ENCODE data around the gene VDAC2. TPM values are rescaled to one million over a fixed set of nuclear protein-coding genes. Genes with fewer than 3 reads are reported as not detected.
A peak's percentile ranks its signal among the peaks of the same experiment; 100 is the strongest.

The VDAC2 gene, protein sequence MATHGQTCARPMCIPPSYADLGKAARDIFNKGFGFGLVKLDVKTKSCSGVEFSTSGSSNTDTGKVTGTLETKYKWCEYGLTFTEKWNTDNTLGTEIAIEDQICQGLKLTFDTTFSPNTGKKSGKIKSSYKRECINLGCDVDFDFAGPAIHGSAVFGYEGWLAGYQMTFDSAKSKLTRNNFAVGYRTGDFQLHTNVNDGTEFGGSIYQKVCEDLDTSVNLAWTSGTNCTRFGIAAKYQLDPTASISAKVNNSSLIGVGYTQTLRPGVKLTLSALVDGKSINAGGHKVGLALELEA
- total RNA-seq, result 14.4 TPM

DNA sequence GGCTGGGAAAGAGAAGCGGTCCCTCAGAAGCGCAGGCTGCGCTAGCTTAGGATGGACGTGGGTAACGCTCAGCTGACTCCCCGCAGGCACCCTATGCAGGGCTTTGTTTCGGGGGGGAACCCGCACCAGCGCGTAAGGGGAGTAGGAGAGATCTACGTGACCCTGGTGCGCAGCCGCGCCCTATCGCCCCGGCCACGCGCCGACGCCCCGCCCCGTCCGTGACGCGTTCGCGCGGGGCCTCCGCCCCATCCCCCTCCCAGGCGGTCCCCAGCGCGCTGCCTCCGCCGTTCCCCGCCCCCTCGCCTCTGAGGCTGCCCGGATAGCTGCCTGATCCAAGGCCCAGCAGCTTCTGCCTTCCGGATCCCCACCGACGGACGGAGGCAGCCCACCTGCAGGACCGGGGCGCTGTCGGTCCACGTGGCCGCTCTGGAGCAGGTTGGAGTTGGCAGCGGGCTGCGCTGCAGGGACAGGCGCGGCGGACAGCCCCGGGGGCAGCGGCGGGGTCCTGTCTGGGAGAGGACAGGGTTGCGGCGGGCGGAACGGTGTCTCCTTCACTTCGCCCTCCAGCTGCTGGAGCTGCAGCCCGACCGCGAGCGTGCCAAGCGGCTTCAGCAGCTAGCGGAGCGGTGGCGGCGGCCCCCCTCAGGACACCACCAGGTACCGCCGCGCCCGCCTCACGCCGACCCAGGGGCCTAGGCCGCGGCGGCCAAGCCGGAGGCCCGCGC, at the start of gene VDAC2:
Gene VDAC2 (plus strand): TSS at position 515 of the 725 bp plus-strand sequence. CDS start 363 bp downstream, outside the sequence.
- peak; percentile 57 to 94 for DNase-seq (ENCODE audit: low spot score in 2 of 2)
- Histone ChIP-seq H3K4me3 (peak within 1 kb of the TSS; percentile 84 to 94), H3K9me3 (no peaks in the 10 kb centered on the region), H3K27ac (peak within 1 kb of the TSS; percentile 98 to 100), H3K36me3 (peaks cover 30% of the 10 kb centered on the region in 2 donors), H3K27me3 (no peaks in the 10 kb centered on the region), H3K4me1 (peaks cover 10 to 23% of the 10 kb centered on the region in 2 donors)
- intact Hi-C loops (cut with DNase I), result loop anchor here (1.0 to 2.0 kb wide), 3 partner anchors 20 to 100 kb away; partner anchors contain the start of gene SAMD8
- TF ChIP-seq, protein P1, sequence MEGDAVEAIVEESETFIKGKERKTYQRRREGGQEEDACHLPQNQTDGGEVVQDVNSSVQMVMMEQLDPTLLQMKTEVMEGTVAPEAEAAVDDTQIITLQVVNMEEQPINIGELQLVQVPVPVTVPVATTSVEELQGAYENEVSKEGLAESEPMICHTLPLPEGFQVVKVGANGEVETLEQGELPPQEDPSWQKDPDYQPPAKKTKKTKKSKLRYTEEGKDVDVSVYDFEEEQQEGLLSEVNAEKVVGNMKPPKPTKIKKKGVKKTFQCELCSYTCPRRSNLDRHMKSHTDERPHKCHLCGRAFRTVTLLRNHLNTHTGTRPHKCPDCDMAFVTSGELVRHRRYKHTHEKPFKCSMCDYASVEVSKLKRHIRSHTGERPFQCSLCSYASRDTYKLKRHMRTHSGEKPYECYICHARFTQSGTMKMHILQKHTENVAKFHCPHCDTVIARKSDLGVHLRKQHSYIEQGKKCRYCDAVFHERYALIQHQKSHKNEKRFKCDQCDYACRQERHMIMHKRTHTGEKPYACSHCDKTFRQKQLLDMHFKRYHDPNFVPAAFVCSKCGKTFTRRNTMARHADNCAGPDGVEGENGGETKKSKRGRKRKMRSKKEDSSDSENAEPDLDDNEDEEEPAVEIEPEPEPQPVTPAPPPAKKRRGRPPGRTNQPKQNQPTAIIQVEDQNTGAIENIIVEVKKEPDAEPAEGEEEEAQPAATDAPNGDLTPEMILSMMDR (IDR thresholded peaks at IDR 0.05), result no peak

DNA sequence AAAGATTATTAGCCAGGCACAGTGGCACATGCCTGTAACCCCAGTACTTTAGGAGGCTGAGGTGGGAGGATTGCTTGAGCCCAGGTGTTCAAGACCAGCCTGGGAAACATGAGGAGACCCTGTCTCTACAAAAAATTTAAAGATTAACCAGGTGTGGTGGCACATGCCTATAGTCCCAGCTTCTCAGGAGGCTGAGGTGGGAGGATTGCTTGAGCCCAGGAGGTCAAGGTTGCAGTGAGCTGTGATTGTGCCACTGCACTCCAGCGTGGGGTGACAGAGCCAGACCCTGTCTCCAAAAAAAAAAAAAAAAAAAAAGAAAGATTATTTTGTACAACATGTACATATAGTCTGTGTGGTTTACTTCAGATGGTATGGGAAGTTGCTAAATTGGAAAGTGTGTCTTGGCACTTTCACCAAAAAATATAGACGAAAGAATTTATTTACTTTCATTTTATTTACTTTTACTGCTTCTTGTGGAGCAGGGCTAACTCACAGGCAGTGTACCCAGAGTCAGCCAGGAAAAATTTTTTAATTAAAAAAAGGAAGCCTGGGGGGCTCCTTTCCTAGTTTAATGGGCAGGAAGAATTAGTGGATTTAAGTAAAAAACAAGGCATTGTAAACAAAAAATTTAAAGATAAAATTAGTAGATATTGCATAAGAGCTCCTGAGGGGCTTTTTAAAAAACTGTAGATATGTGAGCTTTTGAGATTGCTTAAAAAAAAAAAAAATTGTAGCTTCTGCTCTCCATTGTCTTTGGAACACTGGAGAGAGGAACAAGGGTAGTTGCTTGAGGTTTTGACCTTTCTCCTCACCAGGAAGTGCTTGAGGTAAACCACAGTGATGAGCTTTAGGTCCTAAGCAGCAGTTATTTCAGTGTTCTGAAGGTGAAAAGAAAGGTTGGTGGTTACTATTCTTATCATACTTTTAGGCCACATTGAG, 44.6 kb upstream of the VDAC2 start:
- peaks cover 0 to 2% of the 10 kb centered on the region in 2 donors for H3K4me1 ChIP-seq
- DNase-seq (ENCODE audit: low spot score in 2 of 2), result no peak
- no peaks in the 10 kb centered on the region for H3K9me3 ChIP-seq
- peaks cover 0 to 21% of the 10 kb centered on the region in 2 donors for H3K36me3 ChIP-seq
- H3K27ac ChIP-seq, result no peak overlapping the region
- intact Hi-C loops (cut with DNase I), result no loop called here
- TF ChIP-seq, protein P1 (IDR thresholded peaks at IDR 0.05), result no peak
- no peak overlapping the region for H3K4me3 ChIP-seq
- H3K27me3 ChIP-seq, result no peaks in the 10 kb centered on the region

DNA sequence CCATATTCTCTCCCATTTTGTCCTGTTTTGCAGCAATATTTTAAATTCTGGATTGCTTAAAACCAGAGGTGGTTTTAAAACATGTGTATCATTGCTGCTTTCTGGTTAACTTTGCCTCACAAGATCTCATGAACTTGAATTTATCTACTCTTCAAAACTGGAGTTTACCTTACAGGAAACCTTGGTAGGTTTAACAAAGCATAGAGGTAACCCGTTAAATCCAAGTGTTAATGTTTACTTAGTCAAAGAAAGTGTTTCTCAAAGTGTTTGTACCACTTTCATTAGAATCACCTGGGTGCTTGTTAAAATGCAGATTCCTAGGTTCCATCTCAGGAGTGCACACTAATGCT, 44.0 kb upstream of the VDAC2 start:
- H3K27ac ChIP-seq, result no peak overlapping the region
- TF ChIP-seq, protein P1 (IDR thresholded peaks at IDR 0.05), result no peak
- H3K27me3 ChIP-seq, result no peaks in the 10 kb centered on the region
- H3K4me3 ChIP-seq, result no peak overlapping the region
- H3K9me3 ChIP-seq, result no peaks in the 10 kb centered on the region
- H3K4me1 ChIP-seq, result peaks cover 0 to 2% of the 10 kb centered on the region in 2 donors
- DNase-seq (ENCODE audit: low spot score in 2 of 2), result no peak
- intact Hi-C loops (cut with DNase I), result no loop called here
- H3K36me3 ChIP-seq, result peaks cover 0 to 21% of the 10 kb centered on the region in 2 donors

DNA sequence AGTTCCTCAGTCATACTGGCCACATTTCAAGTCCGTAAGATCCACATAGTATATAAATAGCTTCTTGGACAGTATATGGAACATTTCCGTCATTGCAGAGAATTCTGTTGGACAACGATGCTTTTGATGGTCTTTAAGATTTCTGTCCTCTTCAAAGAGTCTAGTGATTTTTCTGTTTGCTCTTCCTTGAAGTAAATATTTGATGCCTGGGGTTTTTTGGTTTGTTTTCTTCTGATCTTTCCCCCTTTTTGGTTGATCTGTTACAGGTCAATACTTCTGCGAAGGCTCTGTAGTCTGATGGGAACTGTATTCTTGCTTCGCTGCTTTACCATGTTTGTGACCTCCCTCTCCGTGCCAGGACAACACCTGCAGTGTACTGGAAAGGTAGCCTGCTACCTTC, 42.3 kb upstream of the VDAC2 start:
- no peaks in the 10 kb centered on the region for H3K9me3 ChIP-seq
- no peaks in the 10 kb centered on the region for H3K27me3 ChIP-seq
- peaks cover 0 to 2% of the 10 kb centered on the region in 2 donors for H3K4me1 ChIP-seq
- H3K4me3 ChIP-seq, result no peak overlapping the region
- DNase-seq (ENCODE audit: low spot score in 2 of 2), result no peak
- TF ChIP-seq, protein P1 (IDR thresholded peaks at IDR 0.05), result no peak
- peaks cover 0 to 21% of the 10 kb centered on the region in 2 donors for H3K36me3 ChIP-seq
- no peak overlapping the region for H3K27ac ChIP-seq
- intact Hi-C loops (cut with DNase I), result no loop called here

DNA sequence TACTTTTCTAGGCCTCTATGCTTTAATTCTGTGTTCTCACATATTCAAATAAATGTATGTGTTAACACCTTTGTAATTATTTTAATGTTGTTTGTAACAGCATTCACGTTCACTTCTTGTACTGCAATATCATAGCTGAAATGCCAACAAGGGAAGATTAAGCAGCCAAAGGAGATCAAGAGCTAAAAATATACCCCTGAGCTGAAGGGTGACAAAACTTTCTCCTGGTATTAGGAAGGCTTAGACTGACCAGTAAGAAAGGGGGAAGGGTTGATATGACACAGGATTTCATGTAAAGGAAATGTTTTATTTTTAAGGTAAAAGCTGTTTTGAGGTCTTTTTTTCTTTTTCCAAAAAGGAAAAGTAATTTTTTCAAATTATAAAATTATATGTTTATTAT, 40.4 kb upstream of the VDAC2 start:
- peaks cover 0 to 2% of the 10 kb centered on the region in 2 donors for H3K4me1 ChIP-seq
- intact Hi-C loops (cut with DNase I), result no loop called here
- H3K4me3 ChIP-seq, result no peak overlapping the region
- H3K27me3 ChIP-seq, result no peaks in the 10 kb centered on the region
- H3K9me3 ChIP-seq, result no peaks in the 10 kb centered on the region
- TF ChIP-seq, protein P1 (IDR thresholded peaks at IDR 0.05), result no peak
- peaks cover 0 to 17% of the 10 kb centered on the region in 2 donors for H3K36me3 ChIP-seq
- no peak for DNase-seq (ENCODE audit: low spot score in 2 of 2)
- no peak overlapping the region for H3K27ac ChIP-seq

Data from ascending aorta (tissue), 2 donors.